Activated naive CD8-positive, alpha-beta T cell treated with anti-CD3 and anti-CD28 coated beads for 36 hours (primary cell): ENCODE measurements around the gene WDTC1. TPM values are rescaled to one million over a fixed set of nuclear protein-coding genes. Genes with fewer than 3 reads are reported as not detected.

ENCODE experiments used
- total RNA-seq, 2 experiments: library from RNA; stranded (reverse); gene quantifications; one replicate each; pipeline ENCODE4 v1.2.3, GENCODE V29; 2021

The WDTC1 gene
- total RNA-seq, 2 experiments from 2014 or later, result 14.1 to 15.3 TPM

Other genes starting within 250 kb of the WDTC1 start
- gene TRNP1, start 240.9 kb upstream of the WDTC1 start, total RNA-seq, result under 1 TPM; 0.40 to 0.64 TPM
- not detected for gene TENT5B, start 221.8 kb upstream of the WDTC1 start, total RNA-seq
- 10 to 100 TPM; 19.8 to 22.4 TPM for gene SLC9A1, start 79.5 kb upstream of the WDTC1 start, total RNA-seq
- gene TMEM222, start 87.5 kb downstream of the WDTC1 start, total RNA-seq, result 10 to 100 TPM; 38.3 to 41.0 TPM
- gene SYTL1, start 107.4 kb downstream of the WDTC1 start, total RNA-seq, result 10 to 100 TPM; 39.6 to 45.5 TPM
- gene MAP3K6, start 132.3 kb downstream of the WDTC1 start, total RNA-seq, result 1 to 10 TPM; 3.0 to 4.5 TPM
- gene FCN3, start 140.2 kb downstream of the WDTC1 start, total RNA-seq, result not detected
- gene CD164L2, start 148.7 kb downstream of the WDTC1 start, total RNA-seq, result not detected
- 1 to 10 TPM; 3.5 to 3.9 TPM for gene GPR3, start 158.0 kb downstream of the WDTC1 start, total RNA-seq